Thyroid gland (tissue), 4 donors: ENCODE results near the gene TMEM132C. TPM values are rescaled to one million over a fixed set of nuclear protein-coding genes. Genes with fewer than 3 reads are reported as not detected.

Source experiments
- DNase-seq, 2 donors: peaks; one replicate each; pipeline ENCODE4 v3.0.0-alpha.2; 2019
- H3K27ac ChIP-seq, 3 donors: fragments of 200-600 bp; sonication (generic); 1 replicate in 2 of 3; 2 replicates in 1 of 3; pipeline ENCODE4 v1.5.1; 2016 to 2019; ENCODE audit warnings: mild to moderate bottlenecking in 1 of 3, moderate library complexity in 1 of 3
- H3K27me3 ChIP-seq: fragments of 200-600 bp; sonication (generic); one replicate; pipeline ENCODE4 v1.5.1; 2019
- H3K36me3 ChIP-seq, 2 donors: fragments of 200-600 bp; sonication (generic); one replicate each; pipeline ENCODE4 v1.5.1; 2016 to 2019
- H3K4me1 ChIP-seq, 2 donors: fragments of 200-600 bp; sonication (generic); one replicate each; pipeline ENCODE4 v1.5.1; 2017 to 2019
- H3K4me3 ChIP-seq, 3 donors: fragments of 200-600 bp; sonication (generic); replicated peaks in 1 of 3; 1 replicate in 2 of 3; 2 replicates in 1 of 3; pipeline ENCODE4 v1.5.1; 2016; ENCODE audit warnings: mild to moderate bottlenecking in 1 of 3
- H3K9me3 ChIP-seq: fragments of 200-600 bp; sonication (generic); one replicate; pipeline ENCODE4 v1.5.1; 2017
- CTCF ChIP-seq, 6 experiments: fragments of 200-600 bp in 3 of 6; fragments of 450-650 bp in 3 of 6; sonication (generic) in 3 of 6; IDR thresholded peaks; one replicate each; pipeline ENCODE4 v1.5.1; 2016 to 2019; ENCODE audit warnings: antibody characterized with exemption in 6 of 6, mild to moderate bottlenecking in 2 of 6, inconsistent platforms in 1 of 6, moderate library complexity in 1 of 6
- POLR2A ChIP-seq, 2 donors: fragments of 450-650 bp; IDR thresholded peaks; one replicate each; pipeline ENCODE4 v1.6.1; 2017; ENCODE audit warnings: antibody characterized with exemption in 2 of 2, mild to moderate bottlenecking in 2 of 2, moderate library complexity in 1 of 2
- WGBS, 2 donors: methylation state at CpG; one replicate each; pipeline ENCODE4 v1.1.5; 2017; 5-methylcytosine and 5-hydroxymethylcytosine counted together
- intact Hi-C: fragments of 100-400 bp; cut with DNase I; formaldehyde crosslinking; loops from one replicate; pipeline ENCODE4 v1.15.1; 2023
- total RNA-seq, 4 donors: library from RNA; depleted of rRNA; stranded (reverse); fragments of >200 nt; gene quantifications; one replicate each; pipeline ENCODE4 v1.2.3, GENCODE V29; 2016

Gene TMEM132C
- total RNA-seq, 4 donors from 2014 or later: 0.27 to 2.5 (median 1.0) TPM

- intact Hi-C loops: no loop called here
- DNase-seq: no peak
- Histone ChIP-seq H3K4me1 (no peaks in the 10 kb centered on the region), H3K27ac (no peak overlapping the region), H3K27me3 (no peaks in the 10 kb centered on the region), H3K4me3 (no peak overlapping the region), H3K9me3 (no peaks in the 10 kb centered on the region), H3K36me3 (no peaks in the 10 kb centered on the region)
- TF ChIP-seq CTCF (IDR thresholded peaks at IDR 0.05) (no peak), POLR2A (IDR thresholded peaks at IDR 0.05) (no peak)
- 75 to 80% methylated on average over 8 of the region's 8 CpGs for WGBS, 2 donors
These were observed 440.5 kb downstream of the TMEM132C start for GRCh38 chr12:128707488-128707887.

GRCh38 chr12:128708789-128709188 lies 441.8 kb downstream of the TMEM132C start:
- no peak for TF ChIP-seq CTCF (IDR thresholded peaks at IDR 0.05)
- no peak for TF ChIP-seq POLR2A (IDR thresholded peaks at IDR 0.05)
- Histone ChIP-seq H3K27ac (no peak overlapping the region), H3K27me3 (no peaks in the 10 kb centered on the region), H3K4me3 (no peak overlapping the region), H3K9me3 (no peaks in the 10 kb centered on the region), H3K36me3 (no peaks in the 10 kb centered on the region), H3K4me1 (no peaks in the 10 kb centered on the region)
- intact Hi-C loops: no loop called here
- DNase-seq: no peak
- WGBS, 2 donors: 76 to 78% methylated on average over 6 of the region's 6 CpGs

- H3K4me3 ChIP-seq: no peak overlapping the region
- H3K9me3 ChIP-seq: no peaks in the 10 kb centered on the region
- H3K36me3 ChIP-seq: no peaks in the 10 kb centered on the region
- TF ChIP-seq CTCF (IDR thresholded peaks at IDR 0.05) (no peak), POLR2A (IDR thresholded peaks at IDR 0.05) (no peak)
- no peaks in the 10 kb centered on the region for H3K27me3 ChIP-seq
- WGBS, 2 donors: 71 to 79% methylated on average over 5 of the region's 5 CpGs
- H3K27ac ChIP-seq: no peak overlapping the region
- H3K4me1 ChIP-seq: no peaks in the 10 kb centered on the region
- DNase-seq: no peak
- intact Hi-C loops: no loop called here
These were observed 442.7 kb downstream of the TMEM132C start for GRCh38 chr12:128709660-128710059.

- intact Hi-C loops: no loop called here
- no peak overlapping the region for H3K27ac ChIP-seq
- TF ChIP-seq CTCF (IDR thresholded peaks at IDR 0.05) (no peak), POLR2A (IDR thresholded peaks at IDR 0.05) (no peak)
- no peaks in the 10 kb centered on the region for H3K4me1 ChIP-seq
- WGBS, 2 donors: 87 to 91% methylated on average over 9 of the region's 9 CpGs
- no peaks in the 10 kb centered on the region for H3K27me3 ChIP-seq
- no peaks in the 10 kb centered on the region for H3K36me3 ChIP-seq
- no peak overlapping the region for H3K4me3 ChIP-seq
- DNase-seq: no peak
- no peaks in the 10 kb centered on the region for H3K9me3 ChIP-seq
These were observed 444.5 kb downstream of the TMEM132C start for GRCh38 chr12:128711486-128711885.

- WGBS, 2 donors: 86 to 88% methylated on average over 6 of the region's 6 CpGs
- no peaks in the 10 kb centered on the region for H3K4me1 ChIP-seq
- no peaks in the 10 kb centered on the region for H3K9me3 ChIP-seq
- no peak overlapping the region for H3K27ac ChIP-seq
- no peak for TF ChIP-seq POLR2A (IDR thresholded peaks at IDR 0.05)
- TF ChIP-seq CTCF (IDR thresholded peaks at IDR 0.05): no peak
- H3K4me3 ChIP-seq: no peak overlapping the region
- intact Hi-C loops: no loop called here
- DNase-seq: no peak
- no peaks in the 10 kb centered on the region for H3K36me3 ChIP-seq
- H3K27me3 ChIP-seq: no peaks in the 10 kb centered on the region
These were observed 445.7 kb downstream of the TMEM132C start for GRCh38 chr12:128712622-128713021.
